DMS 273 (cell line): ENCODE measurements around the gene CCDC157.

Experiments used
- DNase-seq: peaks from one replicate; lab custom pipeline; 2025; ENCODE audit not compliant: unreplicated experiment; lab: John Stamatoyannopoulos, UW

The CCDC157 gene

GRCh38 chr22:30351226-30351625 lies 5.6 kb upstream of the CCDC157 start:
- no peak for DNase-seq

GRCh38 chr22:30354644-30355043 lies 2.2 kb upstream of the CCDC157 start:
- no peak for DNase-seq

- DNase-seq = no peak
Observed at GRCh38 chr22:30357236-30357570, 396 bp downstream of the CCDC157 start.

GRCh38 chr22:30357650-30358215 lies 926 bp downstream of the CCDC157 start:
- no peak for DNase-seq

- DNase-seq = no peak
Observed at GRCh38 chr22:30358541-30358940, 1.7 kb downstream of the CCDC157 start.

- no peak for DNase-seq
Observed at GRCh38 chr22:30361916-30362650, 5.3 kb downstream of the CCDC157 start.

GRCh38 chr22:30362651-30363281 lies 6.0 kb downstream of the CCDC157 start:
- peak; percentile 9 for DNase-seq

GRCh38 chr22:30365891-30366290 lies 9.1 kb downstream of the CCDC157 start:
- DNase-seq = no peak

GRCh38 chr22:30368420-30368819 lies 11.6 kb downstream of the CCDC157 start:
- no peak for DNase-seq

GRCh38 chr22:30370641-30371230 lies 13.9 kb downstream of the CCDC157 start:
- DNase-seq = peak; percentile 59

- no peak for DNase-seq
Observed at GRCh38 chr22:30371321-30371720, 14.5 kb downstream of the CCDC157 start.

GRCh38 chr22:30371981-30372380 lies 15.2 kb downstream of the CCDC157 start:
- DNase-seq = no peak

- no peak for DNase-seq
Observed at GRCh38 chr22:30372915-30373314, 16.1 kb downstream of the CCDC157 start.

GRCh38 chr22:30373331-30374325 lies 16.8 kb downstream of the CCDC157 start:
- no peak for DNase-seq

- no peak for DNase-seq
Observed at GRCh38 chr22:30375312-30375849, 18.6 kb downstream of the CCDC157 start.

- DNase-seq = no peak
Observed at GRCh38 chr22:30380011-30380410, 23.2 kb downstream of the CCDC157 start.

- no peak for DNase-seq
Observed at GRCh38 chr22:30381264-30381663, 24.5 kb downstream of the CCDC157 start.

GRCh38 chr22:30382340-30382739 lies 25.5 kb downstream of the CCDC157 start:
- no peak for DNase-seq

GRCh38 chr22:30383061-30383460 lies 26.3 kb downstream of the CCDC157 start:
- no peak for DNase-seq

GRCh38 chr22:30385942-30386341 lies 29.1 kb downstream of the CCDC157 start:
- DNase-seq = no peak

GRCh38 chr22:30386608-30386959 lies 29.8 kb downstream of the CCDC157 start:
- no peak for DNase-seq
